22Rv1 (cell line): ENCODE results near the gene PIKFYVE.
"Not testable (repeated sequence)": the region's sequence is repeated elsewhere in the genome, so short reads cannot be mapped to it uniquely, and the experiment has no call there.

Experiments used
- H3K27ac ChIP-seq: fragments of 450-650 bp; 2 replicates; pipeline ENCODE4 v1.5.1; 2017
- CTCF ChIP-seq: fragments of 450-650 bp; IDR thresholded peaks from 2 replicates; pipeline ENCODE4 v1.5.1; 2017; ENCODE audit warnings: mild to moderate bottlenecking
- ZFX ChIP-seq: fragments of 450-650 bp; IDR thresholded peaks from 2 replicates; pipeline ENCODE4 v1.6.1; 2017; ENCODE audit warnings: antibody characterized with exemption, borderline replicate concordance

The PIKFYVE gene

GRCh38 chr2:208379192-208379591 lies 113.1 kb downstream of the PIKFYVE start:
- no peak for TF ChIP-seq CTCF
- TF ChIP-seq ZFX, result no peak
- no peak overlapping the region for H3K27ac ChIP-seq

- TF ChIP-seq CTCF, result no peak
- no peak for TF ChIP-seq ZFX
- H3K27ac ChIP-seq, result no peak overlapping the region
Observed at GRCh38 chr2:208384637-208385036, 118.6 kb downstream of the PIKFYVE start.

GRCh38 chr2:208386541-208386940 lies 120.5 kb downstream of the PIKFYVE start:
- H3K27ac ChIP-seq, result no peak overlapping the region
- no peak for TF ChIP-seq ZFX
- no peak for TF ChIP-seq CTCF

GRCh38 chr2:208389940-208390339 lies 123.9 kb downstream of the PIKFYVE start:
- TF ChIP-seq CTCF, result no peak
- no peak for TF ChIP-seq ZFX
- no peak overlapping the region for H3K27ac ChIP-seq

- no peak overlapping the region for H3K27ac ChIP-seq
- TF ChIP-seq CTCF (peak; percentile 36), ZFX (no peak)
Observed at GRCh38 chr2:208392300-208392699, 126.2 kb downstream of the PIKFYVE start.

GRCh38 chr2:208396796-208397195 lies 130.7 kb downstream of the PIKFYVE start:
- not testable (repeated sequence) for H3K27ac ChIP-seq

- H3K27ac ChIP-seq, result no peak overlapping the region
- no peak for TF ChIP-seq CTCF
- TF ChIP-seq ZFX, result no peak
Observed at GRCh38 chr2:208399201-208399600, 133.1 kb downstream of the PIKFYVE start.

GRCh38 chr2:208406474-208407451 lies 140.7 kb downstream of the PIKFYVE start, which contains the start of gene PTH2R:
Gene PTH2R (plus strand): TSS chr2:208406792. CDS start chr2:208407044, 252 bp downstream.
- TF ChIP-seq CTCF (no peak), ZFX (no peak)
- no peak within 1 kb of the TSS for H3K27ac ChIP-seq
